Heart left ventricle (tissue), 16 donors: ENCODE results near the gene NCAPG2. TPM values are rescaled to one million over a fixed set of nuclear protein-coding genes. Genes with fewer than 3 reads are reported as not detected.

Experiments used
- ATAC-seq, 4 donors: fragments of 200-7000 bp; cut with Tn5 transposase; one replicate each; pipeline ENCODE4 v1.9.1; 2020 to 2022; ENCODE audit warnings: moderate library complexity in 4 of 4, mild to moderate bottlenecking in 3 of 4, moderate number of reproducible peaks in 1 of 4
- DNase-seq, 5 donors: peaks; one replicate each; pipeline ENCODE4 v3.0.0-alpha.2; 2020
- H3K27ac ChIP-seq, 12 donors: fragments of 200-600 bp; sonication (generic) in 4 of 12; one replicate each; pipeline versions ENCODE4 v1.5.0 to v1.8.0; 2016 to 2022; ENCODE audit warnings: mild to moderate bottlenecking in 2 of 12
- H3K27me3 ChIP-seq, 9 donors: fragments of 200-600 bp; sonication (generic) in 2 of 9; one replicate each; pipeline versions ENCODE4 v1.5.1 to v1.8.0; 2016 to 2022; ENCODE audit warnings: mild to moderate bottlenecking in 3 of 9
- H3K36me3 ChIP-seq, 9 donors: fragments of 200-600 bp; sonication (generic) in 2 of 9; one replicate each; pipeline versions ENCODE4 v1.5.0 to v1.8.0; 2018 to 2022; ENCODE audit warnings: mild to moderate bottlenecking in 2 of 9
- H3K4me1 ChIP-seq, 12 donors: fragments of 200-600 bp; sonication (generic) in 4 of 12; one replicate each; pipeline versions ENCODE4 v1.5.0 to v1.8.0; 2016 to 2022; ENCODE audit warnings: mild to moderate bottlenecking in 3 of 12
- H3K4me3 ChIP-seq, 12 donors: fragments of 200-600 bp; sonication (generic) in 4 of 12; one replicate each; pipeline versions ENCODE4 v1.5.0 to v1.8.0; 2017 to 2022; ENCODE audit warnings: mild to moderate bottlenecking in 9 of 12, moderate library complexity in 4 of 12
- H3K9me3 ChIP-seq, 12 donors: fragments of 200-600 bp; sonication (generic) in 4 of 12; one replicate each; pipeline versions ENCODE4 v1.5.0 to v1.8.0; 2016 to 2022; ENCODE audit warnings: mild to moderate bottlenecking in 1 of 12
- POLR2A ChIP-seq, 2 donors: fragments of 450-650 bp; IDR thresholded peaks; one replicate each; pipeline ENCODE4 v1.6.1; 2017; ENCODE audit warnings: antibody characterized with exemption in 2 of 2, mild to moderate bottlenecking in 2 of 2, moderate library complexity in 2 of 2
- WGBS, 4 donors: extraction: QIAGEN DNeasy Blood & Tissue Kit in 2 of 4; methylation state at CpG; one replicate each; pipeline versions ENCODE4 v1.1.5 to v1.1.7; 2013 to 2018; 5-methylcytosine and 5-hydroxymethylcytosine counted together
- intact Hi-C, 10 donors: fragments of 100-400 bp; cut with DNase I; formaldehyde crosslinking; loops; one replicate each; pipeline versions ENCODE4 v1.11.1 to v1.14.2; 2022
- polyA plus RNA-seq, 2 donors: library from polyadenylated mRNA; stranded (reverse); fragments of 200-250 nt; gene quantifications; one replicate each; pipeline ENCODE4 v1.2.3, GENCODE V29; 2013
- total RNA-seq, 9 donors: library from RNA; depleted of rRNA in 2 of 9; stranded (reverse); fragments of >200 nt in 2 of 9; fragmentation: NEBNext Ultra II Directional in 3 of 9; extraction: Animal tissue kit (Norgen Biotek cat#: 25700) in 3 of 9; gene quantifications; one replicate each; pipeline versions ENCODE4 v1.1.0 to v1.2.4, GENCODE V29; 2016 to 2023
- TF ChIP-seq, protein P1 (sequence below), 12 donors: fragments of 200-600 bp; sonication (generic) in 4 of 12; IDR thresholded peaks; one replicate each; pipeline versions ENCODE4 v1.5.0 to v1.8.0; 2018 to 2022; ENCODE audit warnings: antibody characterized with exemption in 12 of 12, mild to moderate bottlenecking in 5 of 12
- donor health status: ischemic (EF 13 %, LVEDD 7.1; RV severe dilation, severe dysfunction).
- donor health status: healthy with polysubstance abuse.
- donor health status: DM: no; HTN: yes; CAD: no.
- donor health status: DM: no; HTN: no; CAD: no.
- donor health status: ischemic (EF 25% LVEDD 6.9; RV normal size, moderate dysfunction).
- donor health status: ischemic (EF 25% LVEDD 5.7; RV mildly dilated, moderate dysfunction).
- donor health status: healthy.
- donor health status: DM: yes; HTN: yes; CAD: no.
- donor health status: ischemic (EF 35%, LVEDD 5.7; RV mildly dilated, moderate dysfunction).
- donor health status: nonischemic (EF 11% LVEDD 7.7; RV severe dilation, severe dysfunction).
- donor health status: DM: yes; HTN: yes; CAD: no.
- donor health status: PGD.
- donor health status: ischemic (EF 29% LVEDD 5.4; RV normal size, mild dysfunction).
- donor health status: nonischemic (EF 23%, LVEDD 6.1; RV moderate dilation, normal function).

NCAPG2 gene
- total and polyA plus RNA-seq, 11 donors: 1.1 to 12.5 (median 4.1) TPM

DNA sequence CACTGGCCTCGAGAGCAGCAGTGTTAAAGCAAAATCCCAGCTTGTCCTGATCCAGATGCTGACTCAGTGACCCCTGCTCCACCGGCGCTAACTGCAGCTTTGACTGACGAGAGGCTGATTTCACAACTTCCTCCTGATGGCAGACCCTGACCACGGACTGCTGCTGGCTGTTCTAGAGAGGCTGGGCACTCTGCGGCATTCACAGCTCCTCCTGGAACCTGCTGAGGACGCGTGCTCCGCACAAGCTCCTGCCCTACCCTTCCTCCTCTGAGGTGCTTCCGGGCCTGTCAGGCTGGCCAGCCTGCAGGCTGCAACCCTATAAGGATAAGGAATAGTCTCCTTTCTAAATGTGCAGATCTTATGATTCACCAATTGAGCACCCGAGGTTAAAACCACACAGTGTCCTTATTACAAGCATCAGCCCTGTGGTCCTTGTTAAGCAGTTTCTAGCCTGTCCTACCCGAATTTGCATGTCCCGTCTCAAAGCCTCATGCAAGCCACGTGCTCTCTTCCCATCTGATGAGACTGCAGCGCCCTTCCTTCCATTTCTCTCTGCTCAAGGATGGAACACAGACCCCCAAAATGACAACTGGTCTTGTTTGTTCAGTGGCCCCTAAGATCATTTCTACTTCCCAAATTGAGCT, 35.5 kb upstream of the NCAPG2 start:
- ATAC-seq (peak in 3 of 4 donors; percentile 32 to 68 (median 49)), DNase-seq (no peak)
- H3K36me3 ChIP-seq: peaks cover 4 to 100% (median 97%) of the 10 kb centered on the region in 9 donors
- WGBS, 4 donors: 69 to 91% (median 79%) methylated on average over 14 to 15 of the region's 15 CpGs
- no peaks in the 10 kb centered on the region for H3K9me3 ChIP-seq
- no peak overlapping the region for H3K4me3 ChIP-seq
- no peak for TF ChIP-seq POLR2A (IDR thresholded peaks at IDR 0.05)
- TF ChIP-seq, protein P1, sequence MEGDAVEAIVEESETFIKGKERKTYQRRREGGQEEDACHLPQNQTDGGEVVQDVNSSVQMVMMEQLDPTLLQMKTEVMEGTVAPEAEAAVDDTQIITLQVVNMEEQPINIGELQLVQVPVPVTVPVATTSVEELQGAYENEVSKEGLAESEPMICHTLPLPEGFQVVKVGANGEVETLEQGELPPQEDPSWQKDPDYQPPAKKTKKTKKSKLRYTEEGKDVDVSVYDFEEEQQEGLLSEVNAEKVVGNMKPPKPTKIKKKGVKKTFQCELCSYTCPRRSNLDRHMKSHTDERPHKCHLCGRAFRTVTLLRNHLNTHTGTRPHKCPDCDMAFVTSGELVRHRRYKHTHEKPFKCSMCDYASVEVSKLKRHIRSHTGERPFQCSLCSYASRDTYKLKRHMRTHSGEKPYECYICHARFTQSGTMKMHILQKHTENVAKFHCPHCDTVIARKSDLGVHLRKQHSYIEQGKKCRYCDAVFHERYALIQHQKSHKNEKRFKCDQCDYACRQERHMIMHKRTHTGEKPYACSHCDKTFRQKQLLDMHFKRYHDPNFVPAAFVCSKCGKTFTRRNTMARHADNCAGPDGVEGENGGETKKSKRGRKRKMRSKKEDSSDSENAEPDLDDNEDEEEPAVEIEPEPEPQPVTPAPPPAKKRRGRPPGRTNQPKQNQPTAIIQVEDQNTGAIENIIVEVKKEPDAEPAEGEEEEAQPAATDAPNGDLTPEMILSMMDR (IDR thresholded peaks at IDR 0.05): no peak
- H3K4me1 ChIP-seq: peaks cover 0 to 16% (median 0%) of the 10 kb centered on the region in 12 donors
- no peaks in the 10 kb centered on the region for H3K27me3 ChIP-seq
- intact Hi-C loops: no loop called here
- peak overlapping the region in 3 of 12 donors; percentile 8 to 75 (median 16) for H3K27ac ChIP-seq

DNA sequence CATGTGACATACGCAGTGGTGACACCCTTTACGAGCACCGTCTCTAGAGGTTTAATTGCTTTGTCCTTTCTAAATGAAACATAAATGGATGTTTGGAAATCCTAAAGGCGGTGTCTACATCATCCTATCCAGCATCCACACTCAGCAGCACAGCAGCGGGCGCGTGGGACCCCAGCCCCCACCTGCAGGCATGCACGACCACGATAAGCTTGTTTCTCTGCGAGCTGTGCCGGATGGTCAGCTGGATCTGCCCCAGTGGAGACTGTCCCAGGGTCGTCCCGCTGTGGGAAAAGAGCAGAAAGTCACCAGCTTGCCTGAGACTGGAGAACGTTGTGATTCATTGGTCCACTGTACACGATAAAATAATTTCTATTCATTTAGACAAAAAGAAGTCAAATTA, 34.2 kb upstream of the NCAPG2 start:
- intact Hi-C loops: no loop called here
- WGBS, 4 donors: 82 to 94% (median 90%) methylated on average over 15 of the region's 15 CpGs
- Histone ChIP-seq H3K4me1 (peaks cover 0 to 16% (median 0%) of the 10 kb centered on the region in 12 donors), H3K4me3 (no peak overlapping the region), H3K36me3 (peaks cover 4 to 100% (median 98%) of the 10 kb centered on the region in 9 donors), H3K27me3 (no peaks in the 10 kb centered on the region), H3K9me3 (no peaks in the 10 kb centered on the region), H3K27ac (no peak overlapping the region)
- DNase-seq: no peak
- ATAC-seq: no peak
- TF ChIP-seq, protein P1 (IDR thresholded peaks at IDR 0.05): no peak
- no peak for TF ChIP-seq POLR2A (IDR thresholded peaks at IDR 0.05)

DNA sequence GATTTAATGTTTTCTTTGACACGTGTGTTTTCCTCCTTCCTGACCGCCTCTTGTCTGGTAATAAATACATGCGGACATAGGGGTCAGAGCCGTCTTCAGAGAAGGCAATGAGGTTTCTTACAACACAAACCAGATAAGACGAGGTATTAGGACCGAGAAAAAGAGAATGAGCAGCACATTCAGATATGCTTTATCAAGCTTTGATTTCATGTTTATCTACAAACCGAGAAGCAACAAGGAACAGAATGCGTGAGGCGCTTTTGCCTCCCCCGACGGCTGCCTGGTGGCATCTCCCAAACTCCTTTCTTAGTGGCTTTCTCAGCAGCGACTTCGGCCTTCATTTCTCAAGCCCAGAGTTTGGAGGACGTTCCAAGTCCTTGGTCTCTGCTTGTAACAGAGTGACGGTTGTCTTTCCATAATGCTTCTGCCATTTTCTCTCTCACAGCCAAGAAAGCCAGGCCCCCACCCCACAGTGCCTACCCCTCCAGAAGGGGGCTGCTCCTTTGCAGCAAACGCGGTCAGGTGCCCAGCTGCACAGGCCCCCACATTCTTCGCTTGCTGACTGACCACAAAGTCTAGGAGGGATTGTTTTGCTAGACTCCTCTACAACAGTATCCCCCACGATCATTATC, 32.6 kb upstream of the NCAPG2 start:
- no peaks in the 10 kb centered on the region for H3K27me3 ChIP-seq
- TF ChIP-seq, protein P1 (IDR thresholded peaks at IDR 0.05): no peak
- TF ChIP-seq POLR2A (IDR thresholded peaks at IDR 0.05): no peak
- peaks cover 4 to 100% (median 96%) of the 10 kb centered on the region in 9 donors for H3K36me3 ChIP-seq
- intact Hi-C loops: no loop called here
- ATAC-seq (no peak), DNase-seq (no peak)
- H3K4me3 ChIP-seq: no peak overlapping the region
- H3K9me3 ChIP-seq: no peaks in the 10 kb centered on the region
- no peak overlapping the region for H3K27ac ChIP-seq
- H3K4me1 ChIP-seq: peaks cover 0 to 16% (median 0%) of the 10 kb centered on the region in 12 donors
- 87 to 90% (median 89%) methylated on average over 19 of the region's 19 CpGs for WGBS, 4 donors

GRCh38 chr7:158735935-158736334, 31.3 kb upstream of the NCAPG2 start:
- intact Hi-C loops: no loop called here
- no peak overlapping the region for H3K27ac ChIP-seq

More at GRCh38 chr7:158735935-158736334, 31.3 kb upstream of the NCAPG2 start:
- TF ChIP-seq, protein P1 (IDR thresholded peaks at IDR 0.05): no peak
- no peak for TF ChIP-seq POLR2A (IDR thresholded peaks at IDR 0.05)
- no peak overlapping the region for H3K4me3 ChIP-seq
- no peaks in the 10 kb centered on the region for H3K27me3 ChIP-seq
- no peak for DNase-seq
- 88 to 98% (median 94%) methylated on average over 9 to 12 of the region's 12 CpGs for WGBS, 4 donors
- H3K36me3 ChIP-seq: peaks cover 4 to 99% (median 96%) of the 10 kb centered on the region in 9 donors
- no peaks in the 10 kb centered on the region for H3K9me3 ChIP-seq
- no peak for ATAC-seq
- peaks cover 0 to 17% (median 0%) of the 10 kb centered on the region in 12 donors for H3K4me1 ChIP-seq
